DMS 273 (cell line): ENCODE data around the gene THEM4.
"Not testable (repeated sequence)": the region's sequence is repeated elsewhere in the genome, so short reads cannot be mapped to it uniquely, and the experiment has no call there.

ENCODE experiments used
- DNase-seq: peaks from one replicate; lab custom pipeline; 2025; ENCODE audit not compliant: unreplicated experiment; lab: John Stamatoyannopoulos, UW

THEM4 gene

DNA sequence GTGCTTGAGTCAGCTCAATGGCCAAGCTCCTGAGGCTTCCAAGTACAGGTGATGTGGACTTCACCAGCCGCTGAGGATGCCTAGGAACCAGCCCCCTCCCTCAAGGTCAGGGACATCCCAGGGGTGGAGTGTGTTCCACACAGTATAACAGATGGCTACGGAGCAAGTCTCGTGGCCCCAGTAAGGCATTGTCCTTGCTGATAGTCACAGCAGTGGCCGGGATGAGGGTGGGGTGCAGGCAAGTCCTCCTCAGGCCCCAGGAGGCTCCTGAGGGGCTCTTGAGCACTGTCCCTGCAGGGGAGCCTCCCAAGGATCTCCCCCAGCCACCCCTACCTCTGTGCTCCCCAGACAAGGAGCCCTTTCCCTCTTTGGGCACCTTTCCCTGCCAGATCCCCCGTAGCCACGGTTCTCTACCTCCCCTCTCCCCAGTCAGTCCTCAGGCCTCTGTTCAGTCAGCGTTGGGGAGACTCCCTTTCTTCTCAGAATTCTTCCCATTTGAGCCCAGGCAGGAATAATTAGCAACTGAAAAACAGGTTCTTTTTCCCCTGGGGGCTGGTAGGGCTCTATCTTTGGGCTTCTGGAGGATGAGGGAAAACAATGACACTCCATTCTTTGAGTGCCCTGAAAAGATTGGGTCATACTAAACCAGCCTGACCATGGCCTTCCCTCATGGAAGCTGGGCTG, 48.7 kb downstream of the THEM4 start:
- DNase-seq, result no peak

DNA sequence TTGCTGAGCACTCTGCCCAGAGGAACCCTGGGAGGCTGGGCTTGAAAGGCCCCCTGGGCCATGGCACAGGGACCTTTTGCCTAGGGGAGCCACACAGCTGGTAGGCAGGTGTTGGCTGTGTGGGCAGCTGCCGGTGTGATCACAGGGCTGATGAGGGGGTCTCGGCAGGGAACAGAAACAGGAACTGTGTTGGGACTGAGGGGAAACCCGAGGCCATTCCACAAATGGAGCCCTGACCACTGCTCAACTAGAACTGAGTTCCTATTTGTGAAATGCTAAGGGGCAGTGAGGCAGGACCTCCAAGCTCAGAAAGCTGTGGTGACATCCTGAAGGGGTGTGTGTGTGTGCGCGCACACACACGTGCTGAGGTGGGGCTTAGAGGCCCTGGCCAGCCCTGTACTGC, 49.4 kb downstream of the THEM4 start:
- no peak for DNase-seq

DNA sequence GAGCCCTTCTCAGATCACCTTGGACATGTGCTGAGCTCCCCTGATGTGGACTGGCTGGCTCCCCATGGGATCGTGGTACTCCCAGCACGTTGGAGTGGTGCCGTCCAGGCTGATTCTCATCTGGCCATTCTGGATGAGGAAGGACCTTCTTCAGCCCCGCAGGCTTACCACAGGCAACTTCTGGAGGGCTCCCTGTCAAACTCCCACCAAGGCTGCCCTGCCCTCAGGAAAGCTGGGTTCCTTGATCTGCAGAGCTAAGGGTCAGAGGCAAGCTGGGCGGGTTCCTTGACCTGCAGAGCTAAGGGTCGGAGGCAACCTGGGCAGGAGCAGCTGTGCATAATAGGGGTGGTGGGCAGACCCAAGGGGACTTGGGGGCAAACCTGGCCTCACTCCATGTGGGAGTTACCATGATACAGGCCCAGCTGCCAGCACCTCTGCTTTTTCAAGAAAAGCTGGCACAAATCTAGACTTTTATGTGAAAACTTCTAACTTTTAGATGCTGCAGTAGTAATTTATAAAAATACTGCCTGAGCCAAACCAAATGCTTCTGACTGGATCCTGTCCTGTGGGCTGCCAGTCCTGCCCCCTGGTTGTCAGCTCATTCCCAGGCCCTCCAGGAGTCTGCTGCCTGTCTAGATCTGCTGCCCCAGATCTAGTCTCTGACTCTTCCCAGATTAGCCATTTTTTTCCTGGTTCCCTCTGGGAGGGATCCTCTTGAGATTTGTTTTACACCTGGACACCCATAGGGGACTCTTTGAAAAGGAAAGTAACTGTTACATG, 50.2 kb downstream of the THEM4 start:
- DNase-seq, result no peak

DNA sequence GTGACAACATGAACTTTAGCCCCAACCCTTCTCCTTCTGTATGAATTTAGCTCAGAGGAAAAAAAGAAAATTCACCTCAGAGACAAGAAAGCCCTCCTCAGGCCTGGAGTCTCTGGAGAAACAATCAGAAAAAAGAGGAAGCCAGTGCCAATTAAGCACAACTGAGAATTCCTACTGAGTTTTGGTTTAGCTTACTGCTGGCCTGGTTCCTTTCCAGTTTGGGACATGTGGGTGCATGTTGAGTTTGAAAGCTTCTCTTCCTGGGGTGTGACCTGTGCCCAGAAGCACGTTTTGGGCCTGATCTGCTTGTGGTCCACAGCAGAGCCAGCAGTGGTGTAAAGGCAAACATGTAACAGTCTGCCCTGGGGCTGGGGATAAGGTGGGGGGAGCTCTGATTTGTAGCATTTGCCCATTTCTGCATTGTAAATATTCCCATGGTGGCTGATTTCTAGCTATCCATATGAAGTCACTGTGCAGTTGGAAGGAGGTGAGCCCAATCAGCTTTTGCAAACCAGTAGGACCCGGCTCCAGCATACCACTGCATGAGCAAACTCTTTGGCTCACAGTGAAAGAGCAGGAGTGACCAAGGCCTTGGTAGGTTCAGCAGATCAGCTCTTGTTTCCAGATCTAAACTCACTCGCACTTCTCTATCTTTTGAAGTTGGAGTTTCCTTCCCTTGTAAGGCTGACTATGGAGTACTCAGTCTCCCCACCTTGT, 51.1 kb downstream of the THEM4 start:
- no peak for DNase-seq

DNA sequence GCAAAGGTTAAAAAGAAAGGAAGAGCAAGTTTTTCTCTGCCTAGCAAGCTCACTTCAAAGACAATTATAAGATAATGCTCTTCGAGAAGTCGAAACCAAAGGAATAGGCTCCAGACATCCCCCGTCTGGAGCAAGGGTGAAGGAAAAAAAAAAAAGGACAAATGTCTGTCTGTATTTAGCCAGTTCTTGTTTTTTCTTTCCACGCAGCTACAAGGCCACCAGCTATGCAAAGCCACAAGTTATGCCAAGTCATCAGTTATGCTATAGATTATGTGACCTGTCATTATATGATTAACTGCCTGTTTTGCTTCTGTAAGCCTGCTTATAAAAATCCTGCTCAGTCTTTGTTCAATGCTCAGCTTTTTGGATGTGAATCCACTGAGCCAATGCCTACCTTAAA, 53.4 kb downstream of the THEM4 start:
- DNase-seq, result no peak

DNA sequence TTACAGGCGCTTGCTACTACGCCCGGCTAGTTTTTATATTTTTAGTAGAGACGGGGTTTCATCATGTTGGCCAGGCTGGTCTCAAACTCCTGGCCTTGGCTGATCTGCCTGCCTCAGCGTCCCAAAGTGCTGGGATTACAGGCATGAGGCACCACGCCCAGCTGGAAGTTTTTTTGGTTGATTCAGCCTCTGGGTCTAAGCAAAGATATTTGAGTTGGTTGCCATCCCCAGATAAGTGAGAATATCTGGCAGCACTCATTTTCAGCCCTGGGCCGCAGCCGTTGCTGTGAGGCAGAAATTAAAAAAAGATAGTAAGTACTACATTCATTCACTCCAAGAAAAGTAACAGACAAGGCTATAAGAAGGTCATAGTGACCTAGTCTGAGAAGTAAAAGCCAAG, 53.8 kb downstream of the THEM4 start:
- not testable (repeated sequence) for DNase-seq

DNA sequence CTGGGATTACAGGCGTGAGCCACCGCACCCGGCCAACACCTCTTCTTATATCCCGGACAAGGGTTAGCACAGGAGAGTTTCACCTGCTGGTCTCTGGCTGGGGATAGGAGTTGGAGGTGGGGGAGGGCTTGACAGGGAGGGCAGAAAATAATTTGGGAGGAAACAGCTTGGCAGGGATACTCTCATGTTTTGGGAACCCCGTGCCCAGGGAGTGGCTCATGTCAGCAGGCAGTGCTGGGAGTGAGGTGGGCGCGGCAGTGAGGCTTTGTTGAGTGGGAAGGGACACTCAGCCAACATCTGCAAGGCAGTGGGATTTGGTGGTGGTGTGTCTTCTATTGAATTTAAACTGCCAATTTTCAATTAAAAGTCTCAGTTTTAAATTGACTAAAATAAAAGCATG, 54.7 kb downstream of the THEM4 start:
- no peak for DNase-seq

DNA sequence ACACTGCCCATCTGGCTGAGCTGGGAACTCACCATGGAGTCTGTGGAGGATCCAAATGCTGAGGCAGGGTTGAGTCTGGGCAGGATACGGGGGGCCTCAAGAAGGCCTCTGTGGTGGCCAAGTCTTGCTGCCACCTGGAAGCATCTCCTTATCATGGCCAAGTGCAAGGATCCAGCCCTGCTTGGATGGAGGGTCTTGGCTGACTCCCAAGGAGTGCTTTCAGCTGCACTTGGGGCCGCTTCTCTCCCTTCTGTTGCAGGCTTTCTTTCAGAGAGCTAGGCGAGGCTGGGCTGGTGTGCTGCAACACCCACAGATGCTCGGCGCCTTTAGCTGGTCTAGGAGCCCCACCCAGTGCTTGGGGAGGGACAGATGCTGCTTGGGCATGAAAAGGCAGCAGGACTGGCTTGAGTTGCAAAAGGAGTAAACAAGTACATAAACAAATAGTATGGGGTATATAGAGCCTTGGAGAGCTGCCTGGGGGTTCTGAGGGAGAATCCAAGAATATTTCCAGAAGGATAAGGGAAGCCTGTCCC, 55.8 kb downstream of the THEM4 start, which contains the start of gene THEM5:
TSS of gene THEM5 (minus strand) at position 302 of the 533 bp plus-strand sequence. CDS start at position 155, 147 bp downstream.
- DNase-seq, result peak; percentile 57

DNA sequence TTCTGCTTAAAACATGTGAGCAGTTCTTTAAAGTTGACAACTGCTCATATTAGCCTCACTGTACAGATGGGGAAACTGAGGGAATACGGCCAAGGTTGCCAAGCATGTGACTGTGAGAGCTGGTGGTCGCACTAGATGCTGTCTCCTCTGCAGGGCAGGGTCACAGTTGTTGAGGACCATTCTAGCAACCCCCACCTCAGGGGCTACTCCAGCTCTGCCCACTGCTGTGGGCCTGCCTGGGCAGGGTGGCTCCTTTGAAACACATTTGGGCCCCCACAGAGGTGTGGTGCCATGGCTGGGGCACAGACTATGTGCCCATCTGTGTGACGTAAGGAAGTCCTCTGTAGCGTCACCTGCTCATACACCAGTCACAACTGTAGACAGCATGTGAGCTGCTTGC, 56.6 kb downstream of the THEM4 start:
- no peak for DNase-seq

DNA sequence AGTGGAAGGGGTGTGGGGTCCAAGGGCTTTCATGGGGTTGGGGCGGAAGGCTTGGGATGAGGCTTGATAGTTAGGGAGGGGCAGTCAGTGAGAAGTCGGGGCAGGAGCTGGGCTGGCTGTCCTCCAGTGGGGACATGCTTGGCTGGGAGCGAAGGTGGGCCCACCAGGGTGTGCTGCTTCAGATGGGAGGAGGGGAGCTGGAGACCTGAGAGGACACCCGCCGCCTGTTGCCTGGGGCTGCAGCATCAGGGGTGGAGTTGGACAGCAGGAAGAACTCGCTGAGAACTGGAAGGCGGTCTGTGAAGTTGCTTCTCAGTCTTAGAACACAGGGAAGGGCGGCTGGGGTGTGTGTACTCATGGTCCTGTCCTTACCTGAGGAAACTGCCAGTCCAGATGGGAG, 57.4 kb downstream of the THEM4 start:
- no peak for DNase-seq

DNA sequence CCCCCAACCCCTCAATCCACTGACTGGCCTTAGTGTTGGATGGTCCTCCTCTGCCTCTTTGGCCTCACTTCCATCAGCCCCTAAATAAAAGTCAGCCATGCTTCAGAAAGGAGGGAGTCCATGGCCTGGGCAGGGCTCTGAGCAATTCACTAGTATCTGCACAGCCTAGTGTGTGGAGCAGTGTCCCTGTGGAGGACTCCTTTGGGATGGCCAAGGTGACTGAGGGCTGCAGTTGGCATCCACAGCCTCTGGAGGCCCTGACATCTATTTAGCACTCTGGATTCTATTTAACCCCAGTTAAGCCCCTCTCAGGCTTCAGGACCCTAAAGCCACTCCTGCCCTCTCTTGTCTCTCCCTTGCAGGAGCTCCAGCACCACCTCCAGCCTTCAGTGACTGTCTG, 59.4 kb downstream of the THEM4 start:
- no peak for DNase-seq

DNA sequence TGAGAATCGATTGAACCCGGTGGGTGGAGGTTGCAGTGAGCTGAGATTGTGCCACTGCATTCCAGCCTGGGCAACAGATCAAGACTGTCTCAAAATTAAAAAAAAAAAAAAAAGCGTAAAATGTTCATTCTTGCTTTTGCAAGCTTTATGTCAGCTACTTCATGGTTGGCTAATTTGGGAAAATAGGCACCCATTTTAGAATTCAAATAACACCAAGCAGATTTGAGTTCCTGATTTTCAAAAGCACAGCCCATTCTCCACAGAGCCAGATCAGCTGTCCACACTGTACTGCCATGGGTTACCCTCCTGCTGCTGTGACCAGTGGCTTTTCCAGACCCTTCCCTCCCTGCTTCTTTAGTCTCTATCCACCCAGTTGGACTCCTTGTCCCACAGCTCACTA, 60.2 kb downstream of the THEM4 start:
- DNase-seq, result no peak

DNA sequence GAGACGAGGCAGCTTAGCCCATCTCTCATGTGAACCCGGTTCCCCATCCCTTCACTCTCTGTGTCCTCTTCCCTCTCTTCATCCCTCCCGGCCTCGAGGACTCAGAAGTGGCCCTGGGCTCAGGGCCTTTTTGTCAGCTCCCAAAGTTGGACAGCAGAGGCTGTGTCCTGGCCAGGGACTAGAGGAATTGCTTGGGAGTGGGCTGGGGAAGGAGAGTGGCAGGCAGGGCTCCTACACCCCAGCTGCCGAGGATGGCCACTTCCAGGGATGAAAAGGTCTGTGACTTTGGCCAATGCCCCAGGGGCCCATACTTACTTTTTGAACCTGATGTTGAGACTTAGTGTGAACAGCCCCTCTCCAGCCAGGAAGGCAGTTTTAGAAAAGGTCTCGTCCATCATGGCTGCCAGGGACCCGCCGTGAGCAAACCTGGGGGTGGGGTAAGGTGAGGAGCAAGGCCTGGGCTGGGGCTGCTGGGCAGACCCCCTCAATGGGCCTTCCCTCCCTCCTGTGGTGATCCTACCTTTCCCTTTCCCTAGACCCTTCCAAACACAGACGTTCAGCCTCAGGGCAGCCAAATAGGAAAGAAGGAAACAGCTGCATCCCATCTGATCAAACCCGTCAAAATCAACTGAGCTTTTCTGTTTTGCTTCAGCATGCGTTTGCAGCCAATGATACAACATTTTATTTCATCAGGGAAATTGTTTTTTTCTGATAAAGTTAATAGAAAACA, 61.3 kb downstream of the THEM4 start:
- no peak for DNase-seq

DNA sequence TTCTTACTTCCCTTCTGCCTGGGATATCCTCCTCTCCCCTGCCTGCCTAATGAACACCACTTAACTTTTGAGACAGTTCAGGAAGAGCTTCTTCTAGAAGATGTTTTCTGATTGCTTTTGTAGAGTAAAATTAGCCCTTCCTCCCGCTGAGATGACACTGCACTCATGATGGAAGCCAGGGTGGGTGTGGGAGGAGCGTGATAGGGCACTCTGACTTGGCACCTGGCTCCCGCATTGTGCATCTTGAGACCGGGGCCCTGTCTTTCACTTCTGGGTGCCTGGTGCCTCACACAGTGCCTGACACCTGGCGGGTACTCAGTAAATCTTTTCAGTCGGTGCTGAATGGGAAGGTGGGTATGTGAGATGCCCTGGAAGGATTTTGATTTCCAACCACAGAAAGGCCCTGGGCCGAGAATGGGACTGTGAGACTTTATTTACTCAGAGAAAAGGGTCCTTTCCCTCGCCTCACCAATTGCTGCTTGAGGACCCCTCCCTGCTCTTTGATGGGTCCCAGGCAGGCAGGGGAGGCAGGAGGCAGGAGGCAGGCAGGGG, 62.5 kb downstream of the THEM4 start:
- no peak for DNase-seq

DNA sequence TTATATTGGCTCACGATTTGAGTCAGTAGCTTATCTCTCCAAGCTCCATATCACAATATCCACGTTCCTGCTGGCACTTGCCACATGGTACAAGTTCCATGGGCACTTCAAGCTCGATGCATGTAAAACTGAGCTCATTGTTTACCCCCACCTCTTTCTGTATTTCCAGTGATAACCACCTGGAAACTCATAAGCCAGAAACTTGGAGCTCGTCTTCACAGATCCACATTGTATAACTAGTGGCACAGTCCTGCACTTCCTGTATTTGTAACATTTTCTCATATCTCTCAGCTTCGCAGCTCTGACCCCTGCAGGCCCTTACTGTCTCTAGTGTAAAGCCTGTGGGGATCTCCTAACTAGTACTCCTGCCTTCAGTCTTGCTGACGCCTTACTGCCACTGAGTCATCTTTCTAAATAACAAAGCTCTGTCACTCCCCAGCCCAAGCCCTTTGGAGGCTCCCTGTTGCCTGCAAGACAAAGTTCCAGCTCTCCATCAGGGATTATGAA, 63.2 kb downstream of the THEM4 start:
- no peak for DNase-seq

DNA sequence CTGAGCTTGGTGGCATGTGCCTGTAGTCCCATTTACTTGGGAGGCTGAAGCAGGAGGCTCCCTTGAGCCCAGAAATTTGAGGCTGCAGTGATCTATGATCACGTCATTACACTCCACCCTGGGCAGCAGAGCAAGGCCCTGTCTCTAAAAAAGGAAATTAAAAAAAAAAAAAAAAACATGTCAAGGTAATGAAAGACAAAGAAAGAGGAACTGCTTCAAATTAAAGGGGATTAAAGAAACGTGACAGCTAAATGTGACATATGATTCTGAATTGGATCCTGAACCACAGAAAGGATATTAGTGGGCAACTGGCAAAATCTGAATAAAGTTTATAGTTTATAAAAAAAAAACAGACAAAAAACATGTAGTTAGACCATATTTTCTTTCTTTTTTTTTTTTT, 65.9 kb downstream of the THEM4 start:
- DNase-seq, result no peak

DNA sequence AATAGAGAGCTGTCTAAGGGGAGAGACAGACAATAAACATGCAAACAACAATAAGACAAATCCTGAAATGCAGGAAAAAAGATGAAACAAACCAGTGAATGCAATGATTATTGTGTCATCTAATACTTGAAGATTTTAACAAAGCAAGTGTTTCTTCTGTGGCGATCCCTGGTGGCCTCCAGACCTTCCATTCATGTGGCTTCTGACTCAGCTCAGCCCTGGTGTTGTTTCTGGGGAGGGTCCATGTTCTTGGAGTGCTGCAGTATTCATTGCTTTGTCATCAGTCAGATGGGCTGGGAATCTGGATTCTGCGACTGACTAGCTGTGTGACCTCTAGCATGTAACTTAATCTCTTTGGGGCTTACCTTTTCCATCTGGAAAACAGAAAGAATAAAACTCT, 68.2 kb downstream of the THEM4 start:
- no peak for DNase-seq

DNA sequence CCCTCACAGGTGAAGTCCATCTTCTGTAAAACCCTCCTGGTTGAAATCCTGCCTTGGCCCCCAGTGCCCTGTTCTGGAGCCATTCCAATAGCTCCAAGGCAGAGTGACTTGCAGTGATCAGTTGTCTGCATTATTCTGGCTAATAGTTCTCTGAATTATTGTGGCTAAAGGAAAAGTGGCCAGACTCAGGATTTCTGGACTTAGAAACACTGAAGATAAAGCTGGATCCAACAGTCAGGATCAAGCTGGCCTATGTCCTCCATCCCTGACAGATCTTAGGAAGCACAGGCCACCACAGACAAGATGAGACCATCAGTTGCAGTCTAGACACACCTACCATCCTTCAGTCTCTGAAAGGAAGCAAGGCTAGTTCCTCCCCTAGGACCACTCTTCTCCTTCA, 68.9 kb downstream of the THEM4 start:
- DNase-seq, result no peak

DNA sequence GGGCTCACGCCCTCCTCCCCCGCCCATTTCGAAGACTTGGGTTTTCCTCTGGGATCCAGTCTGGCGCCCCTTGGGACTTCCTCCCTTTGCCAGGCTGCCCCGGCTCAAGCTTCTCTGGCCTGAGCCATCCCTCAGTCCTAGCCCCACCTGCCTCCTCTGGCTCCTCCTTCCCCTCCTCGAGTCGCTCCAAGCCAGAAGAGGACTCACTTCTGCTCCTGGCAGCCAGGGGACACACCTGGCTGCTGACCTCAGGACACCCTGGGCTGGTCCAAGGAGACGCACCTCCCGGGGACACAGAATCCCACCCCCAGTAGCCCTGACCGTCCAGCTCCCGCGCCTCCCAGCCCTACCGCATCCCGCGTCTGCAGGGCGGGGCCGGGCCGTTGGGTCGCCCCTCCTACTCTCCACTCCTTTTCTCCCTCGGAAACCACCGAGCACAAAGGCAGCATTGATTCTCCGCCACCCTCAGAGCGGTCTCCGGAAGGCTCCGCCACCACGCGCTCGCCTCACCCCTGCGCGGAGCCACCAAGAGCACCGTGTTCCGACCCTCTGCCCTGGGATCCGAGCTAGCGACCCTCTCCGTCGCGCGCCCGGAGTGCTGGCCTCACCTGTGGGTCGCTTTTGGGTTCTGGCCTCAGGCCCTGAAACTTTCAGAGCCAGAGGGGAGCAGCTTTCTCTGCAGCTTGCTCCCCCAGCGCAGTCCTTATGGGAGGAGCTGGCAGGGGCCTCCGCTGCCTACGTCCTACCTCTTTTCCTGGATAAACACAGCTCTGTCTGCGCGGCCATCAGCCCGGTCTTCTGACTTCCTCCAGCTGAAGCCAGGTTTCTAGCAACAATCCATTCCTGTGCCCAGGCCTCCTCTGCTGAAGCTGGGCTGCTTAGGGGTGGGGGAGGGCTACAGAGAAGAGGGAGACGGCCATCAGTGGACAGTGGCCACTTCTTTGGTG, 69.6 kb downstream of the THEM4 start, which contains the start of gene C2CD4D:
TSS of gene C2CD4D (minus strand) at position 364 of the 947 bp plus-strand sequence. CDS start 831 bp downstream, outside the sequence.
- no peak for DNase-seq
